Measurements from ENCODE around the gene METTL2A. TPM values are rescaled to one million over a fixed set of nuclear protein-coding genes. Genes with fewer than 3 reads are reported as not detected.

METTL2A gene
- total RNA-seq, 1 experiment from 2014 or later: 38.7 TPM

- H3K4me1 ChIP-seq (ENCODE audit: insufficient read depth, low read length): no peaks in the 10 kb centered on the region
- no peaks in the 10 kb centered on the region for H3F3A ChIP-seq (ENCODE audit: low read length, unreplicated experiment)
- no peak overlapping the region for H3K4me2 ChIP-seq (ENCODE audit: low read length)
- no peak overlapping the region for H3K27ac ChIP-seq (ENCODE audit: low read length)
- no peak overlapping the region for H3K9ac ChIP-seq (ENCODE audit: low read length)
- no peaks in the 10 kb centered on the region for H3K9me2 ChIP-seq (replicated peaks; ENCODE audit: low read length)
- H4K20me1 ChIP-seq (ENCODE audit: low read length): no peaks in the 10 kb centered on the region
- ATAC-seq (no peak), DNase-seq (no peak)
- no peaks in the 10 kb centered on the region for H3K79me2 ChIP-seq (ENCODE audit: low read length)
- no peak overlapping the region for H3K4me3 ChIP-seq (ENCODE audit: low read length)
- intact Hi-C loops (cut with micrococcal nuclease): no loop called here
- no peak for TF ChIP-seq EZH2 (IDR thresholded peaks at IDR 0.05; ENCODE audit: low read length, unreplicated experiment)
- no peak for TF ChIP-seq CTCF (conservative IDR thresholded peaks at IDR 0.05; ENCODE audit: low read depth, low read length)
- TF ChIP-seq EZH2phosphoT487 (IDR thresholded peaks at IDR 0.05; ENCODE audit: borderline replicate concordance, low read length): no peak
- H2AFZ ChIP-seq (ENCODE audit: low read length): no peak overlapping the region
- BruUV-seq (replicated peaks): no TSS peak
- ChIA-PET CTCF (no interaction called here), POLR2A (ENCODE audit: unreplicated experiment) (no interaction called here)
- no peaks in the 10 kb centered on the region for H3K9me3 ChIP-seq (ENCODE audit: low read length)
- no peaks in the 10 kb centered on the region for H3K36me3 ChIP-seq (ENCODE audit: low read depth, low read length)
- peaks cover 83% of the 10 kb centered on the region for H3K27me3 ChIP-seq (ENCODE audit: low read length)
Measured at GRCh38 chr17:62381561-62381960, 42.1 kb upstream of the METTL2A start.

GRCh38 chr17:62388856-62389255, 34.8 kb upstream of the METTL2A start:
- intact Hi-C loops (cut with micrococcal nuclease): no loop called here
- CTCF ChIA-PET: interaction anchor here (0.6 kb wide), 1 partner anchor 1018 kb away, joined by 4 read pairs; no protein-coding TSS in a partner anchor
- ATAC-seq (no peak), DNase-seq (no peak)
- no peaks in the 10 kb centered on the region for H3K4me1 ChIP-seq (ENCODE audit: insufficient read depth, low read length)
- H3K79me2 ChIP-seq (ENCODE audit: low read length): no peaks in the 10 kb centered on the region
- no TSS peak for BruUV-seq (replicated peaks)
- peaks cover 83% of the 10 kb centered on the region for H3K27me3 ChIP-seq (ENCODE audit: low read length)
- H3K4me2 ChIP-seq (ENCODE audit: low read length): no peak overlapping the region
- no peak overlapping the region for H3K4me3 ChIP-seq (ENCODE audit: low read length)
- no peaks in the 10 kb centered on the region for H3K9me2 ChIP-seq (replicated peaks; ENCODE audit: low read length)
- POLR2A ChIA-PET (ENCODE audit: unreplicated experiment): no interaction called here
- H3K9me3 ChIP-seq (ENCODE audit: low read length): no peaks in the 10 kb centered on the region
- no peak overlapping the region for H3K9ac ChIP-seq (ENCODE audit: low read length)
- TF ChIP-seq CTCF (conservative IDR thresholded peaks at IDR 0.05; ENCODE audit: low read depth, low read length) (no peak), EZH2 (IDR thresholded peaks at IDR 0.05; ENCODE audit: low read length, unreplicated experiment) (no peak), EZH2phosphoT487 (IDR thresholded peaks at IDR 0.05; ENCODE audit: borderline replicate concordance, low read length) (no peak)
- H4K20me1 ChIP-seq (ENCODE audit: low read length): no peaks in the 10 kb centered on the region
- no peaks in the 10 kb centered on the region for H3K36me3 ChIP-seq (ENCODE audit: low read depth, low read length)
- H2AFZ ChIP-seq (ENCODE audit: low read length): no peak overlapping the region
- H3F3A ChIP-seq (ENCODE audit: low read length, unreplicated experiment): no peaks in the 10 kb centered on the region
- no peak overlapping the region for H3K27ac ChIP-seq (ENCODE audit: low read length)

GRCh38 chr17:62392908-62393307, 30.8 kb upstream of the METTL2A start:
- ATAC-seq: no peak
- Histone ChIP-seq H3K4me3 (ENCODE audit: low read length) (no peak overlapping the region), H4K20me1 (ENCODE audit: low read length) (no peaks in the 10 kb centered on the region), H3K4me1 (ENCODE audit: insufficient read depth, low read length) (no peaks in the 10 kb centered on the region), H2AFZ (ENCODE audit: low read length) (no peak overlapping the region), H3K4me2 (ENCODE audit: low read length) (no peak overlapping the region), H3K36me3 (ENCODE audit: low read depth, low read length) (no peaks in the 10 kb centered on the region), H3K9me3 (ENCODE audit: low read length) (no peaks in the 10 kb centered on the region), H3F3A (ENCODE audit: low read length, unreplicated experiment) (no peaks in the 10 kb centered on the region), H3K9me2 (replicated peaks; ENCODE audit: low read length) (no peaks in the 10 kb centered on the region), H3K27ac (ENCODE audit: low read length) (no peak overlapping the region), H3K79me2 (ENCODE audit: low read length) (no peaks in the 10 kb centered on the region), H3K27me3 (ENCODE audit: low read length) (peaks cover 69% of the 10 kb centered on the region), H3K9ac (ENCODE audit: low read length) (no peak overlapping the region)
- no peak for DNase-seq
- no TSS peak for BruUV-seq (replicated peaks)
- no peak for TF ChIP-seq EZH2phosphoT487 (IDR thresholded peaks at IDR 0.05; ENCODE audit: borderline replicate concordance, low read length)
- TF ChIP-seq EZH2 (IDR thresholded peaks at IDR 0.05; ENCODE audit: low read length, unreplicated experiment): no peak
- TF ChIP-seq CTCF (conservative IDR thresholded peaks at IDR 0.05; ENCODE audit: low read depth, low read length): no peak
- CTCF ChIA-PET: no interaction called here
- POLR2A ChIA-PET (ENCODE audit: unreplicated experiment): no interaction called here
- intact Hi-C loops (cut with micrococcal nuclease): no loop called here
